Endothelial cell of hepatic sinusoid (primary cell): ENCODE measurements around the gene PAPPA.

Experiments
- in situ Hi-C: cut with HindIII; loops from 2 replicates; pipeline ENCODE4 v1.10.0; 2017; ENCODE audit warnings: low sequenced_read_pairs

PAPPA gene

DNA sequence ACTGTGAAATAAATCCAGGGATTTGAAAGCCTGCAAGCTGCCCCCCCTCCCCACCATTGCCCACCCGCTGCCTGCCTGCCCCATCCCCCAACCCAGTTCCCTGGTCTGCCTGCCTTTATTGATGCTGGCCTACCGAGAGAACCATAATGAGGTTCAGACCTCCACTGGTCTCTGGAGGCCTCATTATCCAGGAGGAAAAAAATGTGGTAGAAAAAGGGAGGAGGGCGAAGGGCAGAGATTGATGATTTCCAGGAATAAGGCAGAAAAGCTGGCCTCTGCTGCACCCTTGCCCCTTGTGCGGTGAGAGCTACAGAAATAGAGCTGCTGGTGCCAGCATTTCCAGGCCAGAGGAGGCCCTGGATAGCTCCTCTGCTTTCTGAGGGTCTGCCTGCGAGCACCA lies 216.1 kb downstream of the PAPPA start:
- in situ Hi-C loops, result no loop called here

DNA sequence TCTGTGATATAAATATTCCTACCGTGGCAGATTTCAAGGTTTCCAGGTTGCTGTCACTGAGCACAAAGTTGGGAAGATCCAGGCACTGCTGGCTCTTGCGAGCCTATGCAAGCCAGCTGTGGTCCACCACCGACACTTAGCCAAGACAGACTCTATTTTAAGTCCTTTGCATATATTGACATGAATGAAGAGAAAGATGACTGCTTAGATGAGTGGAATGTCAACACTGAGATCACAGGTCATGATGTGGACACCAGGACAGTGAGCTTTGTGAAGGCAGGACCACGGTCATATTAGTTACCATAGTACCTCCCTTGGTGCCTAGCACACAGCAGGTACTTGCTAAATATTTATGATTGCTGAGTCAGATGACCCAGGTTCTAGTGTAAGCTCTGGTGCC lies 217.0 kb downstream of the PAPPA start:
- in situ Hi-C loops, result no loop called here

GRCh38 chr9:116372081-116372673 lies 218.6 kb downstream of the PAPPA start:
- in situ Hi-C loops, result no loop called here

GRCh38 chr9:116372786-116373185 lies 219.2 kb downstream of the PAPPA start:
- in situ Hi-C loops, result no loop called here

- in situ Hi-C loops, result loop anchor here (5.0 kb wide), 1 partner anchor 50 kb away; no protein-coding TSS in a partner anchor
These were observed 223.7 kb downstream of the PAPPA start for GRCh38 chr9:116377179-116377798.

DNA sequence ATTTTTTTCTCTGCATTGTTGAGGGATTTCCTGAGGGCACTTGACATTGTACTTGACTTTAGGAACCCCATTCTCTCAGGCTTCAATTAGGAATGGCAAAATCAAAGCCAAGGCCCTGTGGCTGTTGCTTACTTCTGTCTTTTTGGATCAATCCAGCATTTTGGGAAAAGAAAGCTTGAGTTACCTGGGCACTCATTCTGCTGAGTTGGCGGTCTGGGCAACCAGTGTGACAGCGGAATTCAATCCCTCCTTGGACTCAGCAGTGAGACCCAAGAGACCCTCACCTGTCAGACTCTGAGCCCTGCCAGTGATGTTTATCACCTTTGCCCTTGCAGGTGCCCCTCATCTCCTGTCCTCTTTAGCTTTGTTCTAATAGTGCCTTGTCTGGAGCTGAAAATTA lies 225.3 kb downstream of the PAPPA start:
- in situ Hi-C loops, result loop anchor here (5.0 kb wide), 1 partner anchor 48 kb away; no protein-coding TSS in a partner anchor

DNA sequence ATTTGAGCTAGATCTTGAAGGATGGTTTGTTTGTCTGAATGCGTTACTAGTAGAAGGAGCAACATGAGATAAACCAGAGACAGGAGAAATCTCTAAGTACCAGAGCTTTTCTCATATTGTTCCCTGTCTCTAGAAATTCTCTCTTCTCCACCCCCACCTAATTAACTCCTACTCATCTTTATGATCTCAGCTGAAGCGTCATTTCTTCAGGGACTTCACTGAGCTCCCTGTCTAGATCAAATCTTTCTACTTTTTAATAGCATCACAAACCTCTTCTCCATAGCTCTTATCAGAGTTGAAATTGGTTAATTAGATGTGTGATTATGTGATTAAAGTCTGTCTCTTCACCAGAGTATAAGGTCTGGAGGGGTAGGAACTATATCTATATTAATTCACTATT lies 226.2 kb downstream of the PAPPA start:
- in situ Hi-C loops, result loop anchor here (5.0 kb wide), 1 partner anchor 47 kb away; no protein-coding TSS in a partner anchor

DNA sequence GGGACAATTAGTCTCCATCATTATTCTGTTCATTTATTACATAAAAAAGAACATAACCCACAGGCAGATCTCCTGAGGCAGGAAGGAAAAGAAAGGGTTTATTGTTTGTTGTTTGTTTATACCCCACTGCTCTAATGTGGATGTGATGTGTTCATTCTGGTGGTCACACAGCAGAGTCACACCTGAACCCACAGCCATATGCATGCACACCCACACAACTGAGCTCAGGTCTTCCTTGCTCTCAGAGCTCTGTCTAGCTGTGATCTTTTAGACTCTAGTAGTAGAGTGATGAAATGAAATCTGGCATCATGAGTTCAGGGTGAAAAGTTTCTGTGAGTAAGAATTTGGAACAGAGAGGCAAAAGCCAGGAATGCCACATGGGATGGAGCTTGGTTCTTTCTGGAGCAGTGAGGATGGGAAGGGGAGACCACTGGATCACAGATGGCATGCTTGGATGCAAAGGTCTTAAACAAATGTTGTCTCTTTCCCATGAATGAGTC lies 227.0 kb downstream of the PAPPA start:
- in situ Hi-C loops, result no loop called here

DNA sequence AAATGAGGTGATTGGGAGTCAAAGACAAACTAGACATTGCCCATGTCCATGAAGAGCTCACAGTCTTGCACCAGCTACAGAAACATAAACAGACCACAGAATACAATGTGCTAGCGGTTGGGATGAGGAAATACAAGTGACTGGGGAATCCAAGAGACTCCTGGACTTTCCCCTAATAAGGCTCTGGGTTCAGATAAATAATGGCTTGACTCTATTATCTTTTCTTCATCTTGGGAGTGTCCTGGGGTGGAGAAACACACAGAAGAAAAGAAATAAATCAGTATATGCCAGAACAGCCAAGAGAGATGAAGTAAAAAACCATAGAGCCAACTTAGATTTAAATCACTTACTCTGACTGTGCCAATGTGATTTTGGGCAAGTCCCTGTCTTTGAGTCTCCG lies 227.8 kb downstream of the PAPPA start:
- in situ Hi-C loops, result no loop called here

GRCh38 chr9:116382053-116382452 lies 228.5 kb downstream of the PAPPA start:
- in situ Hi-C loops, result no loop called here

DNA sequence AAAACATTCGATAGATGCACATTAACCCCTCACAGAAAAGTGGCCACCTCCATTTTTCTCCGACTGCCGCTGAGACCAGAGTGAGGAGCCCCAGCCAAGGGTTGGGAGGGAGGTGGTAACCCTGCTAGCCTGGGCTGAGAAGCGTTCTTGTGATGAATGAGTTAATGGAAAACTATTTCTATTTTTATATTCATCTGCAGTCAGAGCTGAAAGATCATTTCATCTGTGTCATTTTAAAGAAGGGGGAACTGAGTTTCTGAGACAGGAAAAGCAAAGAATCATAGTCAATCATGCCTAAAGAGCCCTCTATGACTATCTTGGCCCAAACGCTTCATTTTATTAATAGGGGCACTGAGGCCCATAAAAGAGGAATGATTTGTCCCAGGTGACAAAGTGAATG lies 229.5 kb downstream of the PAPPA start:
- in situ Hi-C loops, result no loop called here

GRCh38 chr9:116383936-116384335 lies 230.3 kb downstream of the PAPPA start:
- in situ Hi-C loops, result no loop called here

- in situ Hi-C loops, result no loop called here
These were observed 234.5 kb downstream of the PAPPA start for GRCh38 chr9:116387934-116388698.

DNA sequence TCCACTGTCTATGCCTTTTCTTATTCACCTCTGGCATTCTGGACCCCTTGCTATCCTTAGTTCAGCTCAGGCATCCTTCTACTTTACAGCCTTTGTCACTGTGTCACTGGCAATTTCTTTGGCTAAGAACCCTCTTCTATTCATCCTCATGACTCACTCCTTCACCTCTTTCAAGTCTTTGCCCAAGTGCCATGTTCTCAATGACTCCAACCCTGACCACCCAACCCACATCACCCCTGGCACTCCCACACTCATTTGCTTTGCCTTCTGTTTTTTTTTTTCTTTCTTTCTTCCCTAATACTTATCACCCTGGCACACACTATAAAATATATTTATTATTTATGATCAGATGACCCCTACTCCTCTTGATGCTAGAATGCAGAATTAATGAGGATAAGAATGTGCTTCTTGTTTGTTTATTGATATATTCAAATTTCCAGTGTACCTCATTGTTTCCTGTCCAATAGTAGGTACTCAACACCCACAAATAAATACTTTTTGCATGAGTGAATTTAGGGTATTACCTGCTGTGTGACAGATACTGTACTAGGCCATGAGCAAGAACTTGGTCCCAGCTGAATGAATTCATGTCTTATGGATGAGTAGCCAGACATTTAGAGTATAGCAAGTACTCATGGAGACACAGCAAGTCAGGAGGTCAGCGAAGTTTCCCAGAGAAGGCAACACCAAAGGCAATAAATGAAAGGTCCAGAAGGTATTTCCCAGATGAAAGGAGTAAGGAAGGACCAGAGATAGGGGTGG lies 236.1 kb downstream of the PAPPA start:
- in situ Hi-C loops, result no loop called here

DNA sequence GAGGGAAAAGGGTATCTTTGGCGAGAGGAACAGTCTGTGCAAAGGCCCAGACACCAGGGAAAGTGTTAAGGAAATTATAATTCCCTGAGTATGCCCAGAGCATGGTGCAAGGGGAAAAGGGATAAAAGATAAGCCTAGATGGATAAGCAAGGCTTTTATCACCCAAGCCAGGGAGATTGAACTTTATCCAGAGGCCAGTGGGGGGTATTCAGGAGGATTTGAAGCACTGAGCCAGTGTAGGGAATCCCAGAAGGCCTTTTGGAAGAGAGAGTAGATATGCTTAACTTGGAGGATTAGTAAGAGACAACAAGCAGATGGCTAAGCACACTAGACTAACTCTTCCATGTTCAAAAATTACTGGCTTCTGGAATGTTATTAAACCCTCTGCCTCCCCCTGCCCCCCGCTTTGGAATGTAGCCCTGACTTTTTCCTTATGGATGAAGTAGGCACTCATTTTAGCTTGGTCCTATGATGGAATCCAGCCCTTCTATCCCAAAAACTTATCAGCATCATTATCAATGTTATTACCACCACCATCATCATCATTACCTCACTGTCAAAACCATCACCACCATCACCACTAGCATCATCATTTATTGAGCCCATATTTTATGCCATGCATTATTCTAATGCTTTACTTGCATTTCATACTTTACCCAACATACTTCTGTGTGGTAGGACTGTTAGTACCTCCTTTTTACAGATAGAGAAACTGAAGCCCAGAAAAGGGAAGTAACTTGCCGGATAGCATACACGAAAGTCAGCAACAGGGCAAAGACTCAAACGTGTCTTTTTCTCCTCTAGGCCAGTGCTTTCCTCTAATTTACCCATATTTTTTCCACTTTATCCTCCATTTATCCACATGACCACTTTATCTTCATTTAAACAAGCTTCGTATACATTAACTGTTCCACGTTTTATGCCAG lies 237.0 kb downstream of the PAPPA start:
- in situ Hi-C loops, result no loop called here

DNA sequence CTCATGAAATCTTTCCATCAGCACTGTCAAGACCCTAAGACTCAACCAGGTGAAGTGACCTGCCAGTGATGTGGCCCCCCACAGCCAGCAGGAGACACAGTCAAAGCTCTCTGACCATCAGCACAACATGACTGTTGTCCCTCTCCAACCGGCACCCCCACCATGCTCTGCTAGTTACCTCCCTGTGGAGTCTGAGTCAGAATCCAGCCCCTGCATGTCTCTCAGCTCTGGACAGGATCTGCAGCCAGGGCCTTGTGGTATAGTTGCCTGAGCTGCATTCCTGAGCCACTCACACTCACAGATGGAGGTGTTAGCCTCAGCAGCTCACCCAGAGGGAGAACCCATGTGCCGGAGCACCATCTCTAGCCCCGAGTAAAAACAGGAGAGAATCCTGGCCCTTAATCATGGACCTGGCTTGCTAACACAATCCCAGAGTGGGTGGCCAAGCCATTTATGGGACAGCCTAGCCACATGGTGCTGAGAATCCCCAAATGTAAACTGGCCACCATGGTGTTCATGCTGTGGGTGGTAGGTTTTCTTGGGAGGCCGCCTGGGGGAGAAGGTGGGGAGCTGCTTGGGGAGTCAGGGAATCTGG lies 237.8 kb downstream of the PAPPA start:
- in situ Hi-C loops, result no loop called here

GRCh38 chr9:116393198-116393597 lies 239.6 kb downstream of the PAPPA start:
- in situ Hi-C loops, result no loop called here

GRCh38 chr9:116394070-116394469 lies 240.5 kb downstream of the PAPPA start:
- in situ Hi-C loops, result no loop called here

DNA sequence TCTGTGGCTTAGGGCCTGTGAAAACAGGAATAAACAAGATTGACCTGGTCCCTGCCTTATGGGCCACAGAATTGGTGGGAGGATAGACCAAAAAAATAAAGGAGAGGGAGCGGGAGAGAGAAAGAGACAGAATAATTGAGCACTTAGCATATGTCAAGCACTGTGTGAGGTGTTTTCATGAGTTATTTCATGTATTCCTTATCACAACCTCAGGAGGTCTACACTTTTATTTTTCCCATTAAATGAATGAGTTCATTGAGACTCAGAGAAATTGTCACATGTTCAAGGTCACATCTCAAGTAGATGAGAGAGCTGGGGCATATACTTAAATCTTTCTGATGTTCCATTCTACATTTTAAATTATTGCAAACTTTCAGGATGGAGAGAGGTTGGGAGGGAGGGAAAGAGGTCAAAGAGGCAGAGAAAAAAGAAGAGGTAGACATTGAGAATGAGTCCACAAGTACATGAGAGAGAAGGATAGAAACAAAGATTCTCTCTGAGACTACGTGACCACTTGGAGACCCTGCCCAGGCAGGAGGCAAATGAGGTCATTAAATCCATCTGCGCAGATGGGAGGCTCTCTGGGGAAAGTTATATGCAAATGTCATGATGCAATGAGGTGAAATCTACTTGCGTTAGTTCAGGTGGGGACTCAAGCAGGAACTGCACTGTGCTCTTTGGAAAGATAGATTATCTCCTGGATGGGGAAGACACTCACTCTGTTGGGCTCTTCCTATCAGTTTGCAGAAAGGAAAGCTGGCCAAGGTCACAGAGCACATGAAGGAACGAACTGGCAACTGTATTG lies 241.5 kb downstream of the PAPPA start:
- in situ Hi-C loops, result no loop called here
